Measurements from ENCODE around the gene ACOT7. TPM values are rescaled to one million over a fixed set of nuclear protein-coding genes. Genes with fewer than 3 reads are reported as not detected.

ACOT7 gene
- total and polyA plus RNA-seq, 2 experiments from 2014 or later: 167 to 169 TPM

DNA sequence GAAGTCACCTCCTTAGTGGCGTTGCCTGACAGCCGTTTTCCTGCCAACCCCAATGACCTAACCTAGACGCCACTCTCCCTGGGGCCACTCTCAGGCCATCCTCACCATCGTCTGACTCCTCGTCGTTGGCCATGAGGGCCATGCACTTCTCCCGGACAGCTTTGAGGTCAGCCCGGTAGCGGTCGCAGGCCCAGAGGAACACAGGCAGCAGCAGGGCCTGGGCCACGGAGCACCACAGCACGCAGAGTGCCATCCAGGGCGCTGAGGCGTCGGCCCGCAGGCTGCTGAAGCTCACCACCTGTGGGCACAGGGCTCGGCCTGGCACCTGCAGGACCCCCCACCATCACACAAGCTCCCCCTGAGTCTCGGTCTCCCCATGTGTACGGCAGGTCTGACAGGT, 142.3 kb downstream of the ACOT7 start:
- Mint-ChIP-seq H3K27ac (no peak overlapping the region), H3K4me3 (no peak overlapping the region), H3K36me3 (ENCODE audit: low read depth) (no peaks in the 10 kb centered on the region), H3K27me3 (ENCODE audit: insufficient read depth, low read depth, poor library complexity) (peaks cover 44% of the 10 kb centered on the region), H3K4me1 (peaks cover 11% of the 10 kb centered on the region; the same call in 2 of the 3 replicates), H3K9me3 (no peaks in the 10 kb centered on the region; the same call in 2 of the 3 replicates)
- Histone ChIP-seq H3K9me2 (ENCODE audit: insufficient read depth) (no peaks in the 10 kb centered on the region), H3F3A (replicated peaks; ENCODE audit: low read depth) (peaks cover 4% of the 10 kb centered on the region; the same call in 1 of the 2 replicates), H3K36me3 (ENCODE audit: insufficient read depth) (no peaks in the 10 kb centered on the region), H3K4me1 (ENCODE audit: insufficient read depth) (peaks cover 7% of the 10 kb centered on the region), H3K79me2 (replicated peaks; ENCODE audit: insufficient read depth) (no peaks in the 10 kb centered on the region), H4K20me1 (replicated peaks; ENCODE audit: insufficient read depth) (peaks cover 6% of the 10 kb centered on the region), H3K27me3 (ENCODE audit: insufficient read depth) (peaks cover 51% of the 10 kb centered on the region), H3K4me2 (no peak overlapping the region), H3K27ac (ENCODE audit: low read depth) (no peak overlapping the region), H2AFZ (no peak overlapping the region), H3K4me3 (no peak overlapping the region)
- TF ChIP-seq, protein P1, sequence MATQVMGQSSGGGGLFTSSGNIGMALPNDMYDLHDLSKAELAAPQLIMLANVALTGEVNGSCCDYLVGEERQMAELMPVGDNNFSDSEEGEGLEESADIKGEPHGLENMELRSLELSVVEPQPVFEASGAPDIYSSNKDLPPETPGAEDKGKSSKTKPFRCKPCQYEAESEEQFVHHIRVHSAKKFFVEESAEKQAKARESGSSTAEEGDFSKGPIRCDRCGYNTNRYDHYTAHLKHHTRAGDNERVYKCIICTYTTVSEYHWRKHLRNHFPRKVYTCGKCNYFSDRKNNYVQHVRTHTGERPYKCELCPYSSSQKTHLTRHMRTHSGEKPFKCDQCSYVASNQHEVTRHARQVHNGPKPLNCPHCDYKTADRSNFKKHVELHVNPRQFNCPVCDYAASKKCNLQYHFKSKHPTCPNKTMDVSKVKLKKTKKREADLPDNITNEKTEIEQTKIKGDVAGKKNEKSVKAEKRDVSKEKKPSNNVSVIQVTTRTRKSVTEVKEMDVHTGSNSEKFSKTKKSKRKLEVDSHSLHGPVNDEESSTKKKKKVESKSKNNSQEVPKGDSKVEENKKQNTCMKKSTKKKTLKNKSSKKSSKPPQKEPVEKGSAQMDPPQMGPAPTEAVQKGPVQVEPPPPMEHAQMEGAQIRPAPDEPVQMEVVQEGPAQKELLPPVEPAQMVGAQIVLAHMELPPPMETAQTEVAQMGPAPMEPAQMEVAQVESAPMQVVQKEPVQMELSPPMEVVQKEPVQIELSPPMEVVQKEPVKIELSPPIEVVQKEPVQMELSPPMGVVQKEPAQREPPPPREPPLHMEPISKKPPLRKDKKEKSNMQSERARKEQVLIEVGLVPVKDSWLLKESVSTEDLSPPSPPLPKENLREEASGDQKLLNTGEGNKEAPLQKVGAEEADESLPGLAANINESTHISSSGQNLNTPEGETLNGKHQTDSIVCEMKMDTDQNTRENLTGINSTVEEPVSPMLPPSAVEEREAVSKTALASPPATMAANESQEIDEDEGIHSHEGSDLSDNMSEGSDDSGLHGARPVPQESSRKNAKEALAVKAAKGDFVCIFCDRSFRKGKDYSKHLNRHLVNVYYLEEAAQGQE (IDR thresholded peaks at IDR 0.05; ENCODE audit: unreplicated experiment): no peak
- TF ChIP-seq, protein P2, sequence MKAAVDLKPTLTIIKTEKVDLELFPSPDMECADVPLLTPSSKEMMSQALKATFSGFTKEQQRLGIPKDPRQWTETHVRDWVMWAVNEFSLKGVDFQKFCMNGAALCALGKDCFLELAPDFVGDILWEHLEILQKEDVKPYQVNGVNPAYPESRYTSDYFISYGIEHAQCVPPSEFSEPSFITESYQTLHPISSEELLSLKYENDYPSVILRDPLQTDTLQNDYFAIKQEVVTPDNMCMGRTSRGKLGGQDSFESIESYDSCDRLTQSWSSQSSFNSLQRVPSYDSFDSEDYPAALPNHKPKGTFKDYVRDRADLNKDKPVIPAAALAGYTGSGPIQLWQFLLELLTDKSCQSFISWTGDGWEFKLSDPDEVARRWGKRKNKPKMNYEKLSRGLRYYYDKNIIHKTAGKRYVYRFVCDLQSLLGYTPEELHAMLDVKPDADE (IDR thresholded peaks at IDR 0.05): no peak
- TF ChIP-seq ZNF114 (CRISPR knock-in tag; IDR thresholded peaks at IDR 0.05) (no peak), NANOG (IDR thresholded peaks at IDR 0.05; ENCODE audit: borderline replicate concordance) (no peak), CREB1 (CRISPR knock-in tag; IDR thresholded peaks at IDR 0.05; ENCODE audit: low read depth) (no peak), EZH2phosphoT487 (IDR thresholded peaks at IDR 0.05; ENCODE audit: unreplicated experiment) (no peak), EZH2 (IDR thresholded peaks at IDR 0.05; ENCODE audit: low read depth, unreplicated experiment) (no peak), STAT1 (IDR thresholded peaks at IDR 0.05; ENCODE audit: unreplicated experiment) (no peak), JUNB (IDR thresholded peaks at IDR 0.05; ENCODE audit: unreplicated experiment) (no peak), POLR2AphosphoS5 (IDR thresholded peaks at IDR 0.05; ENCODE audit: low read depth) (no peak), ZNF331 (CRISPR knock-in tag; IDR thresholded peaks at IDR 0.05; ENCODE audit: low read depth) (no peak)
- TF ChIP-seq, protein P3, sequence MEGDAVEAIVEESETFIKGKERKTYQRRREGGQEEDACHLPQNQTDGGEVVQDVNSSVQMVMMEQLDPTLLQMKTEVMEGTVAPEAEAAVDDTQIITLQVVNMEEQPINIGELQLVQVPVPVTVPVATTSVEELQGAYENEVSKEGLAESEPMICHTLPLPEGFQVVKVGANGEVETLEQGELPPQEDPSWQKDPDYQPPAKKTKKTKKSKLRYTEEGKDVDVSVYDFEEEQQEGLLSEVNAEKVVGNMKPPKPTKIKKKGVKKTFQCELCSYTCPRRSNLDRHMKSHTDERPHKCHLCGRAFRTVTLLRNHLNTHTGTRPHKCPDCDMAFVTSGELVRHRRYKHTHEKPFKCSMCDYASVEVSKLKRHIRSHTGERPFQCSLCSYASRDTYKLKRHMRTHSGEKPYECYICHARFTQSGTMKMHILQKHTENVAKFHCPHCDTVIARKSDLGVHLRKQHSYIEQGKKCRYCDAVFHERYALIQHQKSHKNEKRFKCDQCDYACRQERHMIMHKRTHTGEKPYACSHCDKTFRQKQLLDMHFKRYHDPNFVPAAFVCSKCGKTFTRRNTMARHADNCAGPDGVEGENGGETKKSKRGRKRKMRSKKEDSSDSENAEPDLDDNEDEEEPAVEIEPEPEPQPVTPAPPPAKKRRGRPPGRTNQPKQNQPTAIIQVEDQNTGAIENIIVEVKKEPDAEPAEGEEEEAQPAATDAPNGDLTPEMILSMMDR (conservative IDR thresholded peaks at IDR 0.05; ENCODE audit: low read depth in 2 of 2): no peak
- TF ChIP-seq, protein P4, sequence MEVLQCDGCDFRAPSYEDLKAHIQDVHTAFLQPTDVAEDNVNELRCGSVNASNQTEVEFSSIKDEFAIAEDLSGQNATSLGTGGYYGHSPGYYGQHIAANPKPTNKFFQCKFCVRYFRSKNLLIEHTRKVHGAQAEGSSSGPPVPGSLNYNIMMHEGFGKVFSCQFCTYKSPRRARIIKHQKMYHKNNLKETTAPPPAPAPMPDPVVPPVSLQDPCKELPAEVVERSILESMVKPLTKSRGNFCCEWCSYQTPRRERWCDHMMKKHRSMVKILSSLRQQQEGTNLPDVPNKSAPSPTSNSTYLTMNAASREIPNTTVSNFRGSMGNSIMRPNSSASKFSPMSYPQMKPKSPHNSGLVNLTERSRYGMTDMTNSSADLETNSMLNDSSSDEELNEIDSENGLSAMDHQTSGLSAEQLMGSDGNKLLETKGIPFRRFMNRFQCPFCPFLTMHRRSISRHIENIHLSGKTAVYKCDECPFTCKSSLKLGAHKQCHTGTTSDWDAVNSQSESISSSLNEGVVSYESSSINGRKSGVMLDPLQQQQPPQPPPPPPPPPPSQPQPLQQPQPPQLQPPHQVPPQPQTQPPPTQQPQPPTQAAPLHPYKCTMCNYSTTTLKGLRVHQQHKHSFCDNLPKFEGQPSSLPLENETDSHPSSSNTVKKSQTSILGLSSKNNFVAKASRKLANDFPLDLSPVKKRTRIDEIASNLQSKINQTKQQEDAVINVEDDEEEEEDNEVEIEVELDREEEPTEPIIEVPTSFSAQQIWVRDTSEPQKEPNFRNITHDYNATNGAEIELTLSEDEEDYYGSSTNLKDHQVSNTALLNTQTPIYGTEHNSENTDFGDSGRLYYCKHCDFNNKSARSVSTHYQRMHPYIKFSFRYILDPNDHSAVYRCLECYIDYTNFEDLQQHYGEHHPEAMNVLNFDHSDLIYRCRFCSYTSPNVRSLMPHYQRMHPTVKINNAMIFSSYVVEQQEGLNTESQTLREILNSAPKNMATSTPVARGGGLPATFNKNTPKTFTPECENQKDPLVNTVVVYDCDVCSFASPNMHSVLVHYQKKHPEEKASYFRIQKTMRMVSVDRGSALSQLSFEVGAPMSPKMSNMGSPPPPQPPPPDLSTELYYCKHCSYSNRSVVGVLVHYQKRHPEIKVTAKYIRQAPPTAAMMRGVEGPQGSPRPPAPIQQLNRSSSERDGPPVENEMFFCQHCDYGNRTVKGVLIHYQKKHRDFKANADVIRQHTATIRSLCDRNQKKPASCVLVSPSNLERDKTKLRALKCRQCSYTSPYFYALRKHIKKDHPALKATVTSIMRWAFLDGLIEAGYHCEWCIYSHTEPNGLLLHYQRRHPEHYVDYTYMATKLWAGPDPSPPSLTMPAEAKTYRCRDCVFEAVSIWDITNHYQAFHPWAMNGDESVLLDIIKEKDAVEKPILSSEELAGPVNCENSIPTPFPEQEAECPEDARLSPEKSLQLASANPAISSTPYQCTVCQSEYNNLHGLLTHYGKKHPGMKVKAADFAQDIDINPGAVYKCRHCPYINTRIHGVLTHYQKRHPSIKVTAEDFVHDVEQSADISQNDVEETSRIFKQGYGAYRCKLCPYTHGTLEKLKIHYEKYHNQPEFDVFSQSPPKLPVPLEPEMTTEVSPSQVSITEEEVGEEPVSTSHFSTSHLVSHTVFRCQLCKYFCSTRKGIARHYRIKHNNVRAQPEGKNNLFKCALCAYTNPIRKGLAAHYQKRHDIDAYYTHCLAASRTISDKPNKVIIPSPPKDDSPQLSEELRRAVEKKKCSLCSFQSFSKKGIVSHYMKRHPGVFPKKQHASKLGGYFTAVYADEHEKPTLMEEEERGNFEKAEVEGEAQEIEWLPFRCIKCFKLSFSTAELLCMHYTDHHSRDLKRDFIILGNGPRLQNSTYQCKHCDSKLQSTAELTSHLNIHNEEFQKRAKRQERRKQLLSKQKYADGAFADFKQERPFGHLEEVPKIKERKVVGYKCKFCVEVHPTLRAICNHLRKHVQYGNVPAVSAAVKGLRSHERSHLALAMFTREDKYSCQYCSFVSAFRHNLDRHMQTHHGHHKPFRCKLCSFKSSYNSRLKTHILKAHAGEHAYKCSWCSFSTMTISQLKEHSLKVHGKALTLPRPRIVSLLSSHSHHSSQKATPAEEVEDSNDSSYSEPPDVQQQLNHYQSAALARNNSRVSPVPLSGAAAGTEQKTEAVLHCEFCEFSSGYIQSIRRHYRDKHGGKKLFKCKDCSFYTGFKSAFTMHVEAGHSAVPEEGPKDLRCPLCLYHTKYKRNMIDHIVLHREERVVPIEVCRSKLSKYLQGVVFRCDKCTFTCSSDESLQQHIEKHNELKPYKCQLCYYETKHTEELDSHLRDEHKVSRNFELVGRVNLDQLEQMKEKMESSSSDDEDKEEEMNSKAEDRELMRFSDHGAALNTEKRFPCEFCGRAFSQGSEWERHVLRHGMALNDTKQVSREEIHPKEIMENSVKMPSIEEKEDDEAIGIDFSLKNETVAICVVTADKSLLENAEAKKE (CRISPR knock-in tag; IDR thresholded peaks at IDR 0.05): no peak
- ATAC-seq (no peak), DNase-seq (ENCODE audit: low spot score) (no peak)

All from GM23338 (cell line).